NCI-H82 treated with DMSO at 0.1 percent for 48 hours (cell line): ENCODE data around the gene KLHL24.
"Not testable (repeated sequence)": the region's sequence is repeated elsewhere in the genome, so short reads cannot be mapped to it uniquely, and the experiment has no call there.

Experiments used
- DNase-seq: peaks from one replicate; lab custom pipeline; 2025; ENCODE audit not compliant: unreplicated experiment; lab: John Stamatoyannopoulos, UW

The KLHL24 gene, protein sequence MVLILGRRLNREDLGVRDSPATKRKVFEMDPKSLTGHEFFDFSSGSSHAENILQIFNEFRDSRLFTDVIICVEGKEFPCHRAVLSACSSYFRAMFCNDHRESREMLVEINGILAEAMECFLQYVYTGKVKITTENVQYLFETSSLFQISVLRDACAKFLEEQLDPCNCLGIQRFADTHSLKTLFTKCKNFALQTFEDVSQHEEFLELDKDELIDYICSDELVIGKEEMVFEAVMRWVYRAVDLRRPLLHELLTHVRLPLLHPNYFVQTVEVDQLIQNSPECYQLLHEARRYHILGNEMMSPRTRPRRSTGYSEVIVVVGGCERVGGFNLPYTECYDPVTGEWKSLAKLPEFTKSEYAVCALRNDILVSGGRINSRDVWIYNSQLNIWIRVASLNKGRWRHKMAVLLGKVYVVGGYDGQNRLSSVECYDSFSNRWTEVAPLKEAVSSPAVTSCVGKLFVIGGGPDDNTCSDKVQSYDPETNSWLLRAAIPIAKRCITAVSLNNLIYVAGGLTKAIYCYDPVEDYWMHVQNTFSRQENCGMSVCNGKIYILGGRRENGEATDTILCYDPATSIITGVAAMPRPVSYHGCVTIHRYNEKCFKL

GRCh38 chr3:183635431-183636220, at the start of gene KLHL24:
Gene KLHL24, plus strand, starts transcription at chr3:183635623. Its CDS starts 14,734 bp downstream, at chr3:183650357.
- peak; percentile 87 for DNase-seq

GRCh38 chr3:183586477-183586876, 48.9 kb upstream of the KLHL24 start:
- DNase-seq, result no peak

GRCh38 chr3:183587336-183587735, 48.1 kb upstream of the KLHL24 start:
- DNase-seq, result no peak

- DNase-seq, result no peak
Observed at GRCh38 chr3:183590442-183590841, 45.0 kb upstream of the KLHL24 start.

DNA sequence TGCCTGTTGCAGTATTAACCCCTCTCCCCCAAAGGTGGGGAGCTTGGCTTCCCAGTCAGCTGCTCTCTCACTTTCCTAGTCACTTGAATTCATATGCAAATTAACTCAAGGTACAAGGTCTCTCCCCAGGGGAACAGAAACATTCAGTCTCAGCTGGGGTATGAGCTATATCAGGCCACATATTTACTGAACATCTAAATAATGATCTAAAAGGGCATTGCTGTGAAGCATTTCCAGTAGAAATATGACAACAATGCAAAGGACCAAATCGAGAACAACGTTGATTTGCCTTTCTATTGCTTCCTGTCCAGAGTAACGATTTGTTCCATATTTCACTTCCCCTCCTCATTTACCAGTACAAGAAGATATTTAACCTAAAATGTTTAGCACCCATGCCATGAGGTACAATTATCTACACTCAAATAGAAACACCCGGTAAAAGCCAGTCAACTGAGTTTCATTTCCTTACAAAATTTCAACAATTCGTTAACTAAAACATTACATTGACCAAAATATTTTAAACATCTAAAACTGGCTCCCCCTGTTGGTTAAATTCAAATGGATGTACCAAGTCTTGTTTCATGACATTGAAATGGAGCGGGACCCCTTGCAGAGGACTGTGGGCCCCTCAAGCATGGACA, 43.4 kb upstream of the KLHL24 start:
- DNase-seq, result no peak

DNA sequence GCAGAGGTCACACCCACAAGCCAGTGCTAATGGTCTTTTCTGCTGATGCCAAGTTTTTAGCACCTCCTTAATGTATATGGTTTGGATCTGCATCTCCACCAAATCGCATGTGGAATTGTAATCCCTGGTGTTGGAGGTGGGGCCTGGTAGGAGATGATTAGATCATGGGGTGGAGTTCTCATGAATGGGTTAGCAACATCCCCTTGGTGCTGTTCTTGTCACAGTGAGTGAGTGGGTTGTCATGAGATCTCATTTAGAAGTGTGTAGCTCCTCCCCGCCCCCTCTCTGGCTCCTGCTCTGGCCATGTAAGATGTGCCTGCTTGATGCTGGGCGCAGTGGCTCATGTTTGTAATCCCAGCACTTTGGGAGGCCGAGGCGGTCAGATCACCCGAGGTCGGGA, 42.6 kb upstream of the KLHL24 start:
- no peak for DNase-seq

GRCh38 chr3:183594636-183595035, 40.8 kb upstream of the KLHL24 start:
- no peak for DNase-seq

DNA sequence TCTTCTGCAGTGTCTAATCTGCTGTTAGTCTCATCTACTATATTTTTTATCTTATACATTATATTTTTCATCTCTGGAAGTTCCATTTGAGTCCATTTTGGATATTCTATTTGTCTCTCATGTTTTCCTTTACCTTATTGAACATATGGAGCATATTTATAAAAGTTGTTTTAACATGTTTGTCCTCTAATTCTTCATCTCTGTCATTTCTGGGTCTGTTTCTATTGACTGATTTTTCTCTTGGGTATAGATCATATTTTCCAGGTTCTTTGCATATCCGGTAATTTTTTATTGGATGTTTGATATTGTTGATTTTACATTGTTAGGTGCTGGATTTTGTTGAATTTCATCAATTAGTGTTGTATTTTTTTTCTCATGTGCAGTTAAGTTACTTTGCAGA, 37.5 kb upstream of the KLHL24 start:
- DNase-seq, result no peak

DNA sequence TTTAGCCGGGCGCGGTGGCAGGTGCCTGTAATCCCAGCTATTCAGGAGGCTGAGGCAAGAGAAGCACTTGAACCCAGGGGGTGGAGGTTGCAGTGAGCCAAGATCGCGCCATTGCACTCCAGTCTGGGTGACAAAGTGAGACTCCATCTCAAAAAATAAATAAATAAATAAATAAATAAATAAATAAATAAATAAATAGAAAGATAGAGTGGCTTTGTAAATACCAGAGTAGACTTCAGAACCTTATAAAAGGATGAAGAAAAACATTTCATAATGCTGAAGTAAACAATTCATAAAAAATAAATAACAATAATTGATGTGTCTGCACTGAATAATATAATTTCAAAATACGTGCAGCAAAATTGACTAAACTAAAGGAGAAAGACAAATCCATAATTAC, 24.1 kb upstream of the KLHL24 start:
- DNase-seq, result not testable (repeated sequence)

GRCh38 chr3:183613366-183614285, 21.8 kb upstream of the KLHL24 start:
- DNase-seq, result no peak

DNA sequence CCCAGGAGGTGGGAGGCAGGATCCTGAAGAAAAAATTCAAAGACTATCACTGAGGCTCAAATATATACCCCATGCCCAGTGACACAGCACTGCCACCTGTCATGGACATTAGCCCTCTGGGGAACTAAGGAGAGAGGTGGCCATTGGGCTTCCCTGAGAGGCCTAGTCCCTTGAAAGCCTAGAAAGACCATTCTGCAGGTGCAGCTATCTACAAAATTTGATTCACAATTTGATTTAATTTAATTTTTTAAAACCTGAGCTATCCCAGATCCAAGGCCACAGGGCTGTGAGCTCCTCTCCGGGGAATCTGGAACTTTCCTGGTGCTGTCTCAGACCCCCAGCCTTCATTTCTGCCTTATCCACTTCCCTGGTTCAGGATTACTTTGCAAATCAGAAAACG, 16.9 kb upstream of the KLHL24 start:
- no peak for DNase-seq

- no peak for DNase-seq
Observed at GRCh38 chr3:183619010-183619409, 16.4 kb upstream of the KLHL24 start.

GRCh38 chr3:183619624-183620251, 15.7 kb upstream of the KLHL24 start:
- peak; percentile 48 for DNase-seq

GRCh38 chr3:183620252-183620628, 15.2 kb upstream of the KLHL24 start:
- DNase-seq, result no peak

GRCh38 chr3:183622473-183622872, 12.9 kb upstream of the KLHL24 start:
- DNase-seq, result not testable (repeated sequence)

- DNase-seq, result no peak
Observed at GRCh38 chr3:183626877-183627594, 8.4 kb upstream of the KLHL24 start.

DNA sequence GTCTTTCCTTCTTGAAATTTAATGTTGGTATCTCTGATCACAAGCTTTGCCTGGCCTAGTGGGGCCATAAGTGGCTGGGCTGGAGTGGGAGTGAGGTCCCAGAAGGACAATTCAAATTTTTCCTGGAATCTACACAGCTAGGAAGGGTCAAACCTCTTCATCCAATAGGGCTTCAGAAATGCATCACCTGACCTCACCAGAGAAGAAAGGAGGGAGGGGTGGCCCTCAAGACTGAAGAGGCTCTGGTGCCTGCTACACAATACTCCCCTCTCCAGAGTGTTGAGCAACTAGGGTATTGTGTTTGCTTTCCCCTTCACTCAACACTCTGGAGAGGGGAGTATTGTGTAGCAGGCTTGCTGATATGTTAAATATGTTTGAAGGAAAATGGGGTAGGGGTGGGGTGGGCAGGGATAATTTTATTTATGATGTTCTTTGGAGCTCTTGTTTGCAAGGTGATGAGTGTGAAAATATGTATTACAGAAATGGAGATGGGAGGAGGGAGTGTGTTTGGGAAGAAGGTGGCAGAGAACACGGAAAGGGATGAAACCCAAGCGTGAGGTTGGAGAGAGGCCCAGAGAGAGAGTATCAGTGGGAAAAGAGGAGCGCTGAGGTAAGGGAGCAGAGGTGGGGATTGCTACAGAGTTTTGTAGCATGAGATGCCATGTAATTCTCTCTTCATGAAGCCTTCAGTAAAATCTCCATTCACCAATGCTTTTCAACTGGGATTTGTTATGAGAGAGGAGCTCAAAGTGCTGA, 5.7 kb upstream of the KLHL24 start:
- no peak for DNase-seq

DNA sequence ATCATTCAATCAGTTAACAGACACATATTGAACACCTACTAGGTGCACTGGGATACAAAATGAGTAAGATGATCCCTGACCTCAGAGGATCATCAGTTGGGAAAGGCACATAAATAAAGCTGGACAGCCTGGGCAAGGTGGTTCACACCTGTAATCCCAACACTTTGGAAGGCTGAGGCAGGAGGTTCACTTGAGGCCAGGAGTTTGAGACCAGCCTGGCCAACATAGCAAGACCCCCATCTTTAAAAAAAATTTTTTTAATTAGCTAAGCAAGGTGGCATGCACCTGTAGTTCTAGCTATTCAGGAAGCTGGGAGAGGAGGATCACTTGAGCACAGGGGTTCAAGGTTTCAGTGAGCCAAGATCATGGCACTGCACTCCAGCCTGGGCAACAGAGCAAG, 3.7 kb upstream of the KLHL24 start:
- DNase-seq, result no peak
